HG03066 (cell line): ENCODE results near the gene TMEM225B.
"Not testable (repeated sequence)": the region's sequence is repeated elsewhere in the genome, so short reads cannot be mapped to it uniquely, and the experiment has no call there.

ENCODE experiments used
- ATAC-seq: cut with Tn5 transposase; IDR thresholded peaks from one replicate; pipeline ENCODE4 v1.9.1; 2021; ENCODE audit warnings: low read depth; ENCODE audit not compliant: unreplicated experiment

Gene TMEM225B

GRCh38 chr7:99576251-99576650, 21.8 kb upstream of the TMEM225B start:
- no peak for ATAC-seq

DNA sequence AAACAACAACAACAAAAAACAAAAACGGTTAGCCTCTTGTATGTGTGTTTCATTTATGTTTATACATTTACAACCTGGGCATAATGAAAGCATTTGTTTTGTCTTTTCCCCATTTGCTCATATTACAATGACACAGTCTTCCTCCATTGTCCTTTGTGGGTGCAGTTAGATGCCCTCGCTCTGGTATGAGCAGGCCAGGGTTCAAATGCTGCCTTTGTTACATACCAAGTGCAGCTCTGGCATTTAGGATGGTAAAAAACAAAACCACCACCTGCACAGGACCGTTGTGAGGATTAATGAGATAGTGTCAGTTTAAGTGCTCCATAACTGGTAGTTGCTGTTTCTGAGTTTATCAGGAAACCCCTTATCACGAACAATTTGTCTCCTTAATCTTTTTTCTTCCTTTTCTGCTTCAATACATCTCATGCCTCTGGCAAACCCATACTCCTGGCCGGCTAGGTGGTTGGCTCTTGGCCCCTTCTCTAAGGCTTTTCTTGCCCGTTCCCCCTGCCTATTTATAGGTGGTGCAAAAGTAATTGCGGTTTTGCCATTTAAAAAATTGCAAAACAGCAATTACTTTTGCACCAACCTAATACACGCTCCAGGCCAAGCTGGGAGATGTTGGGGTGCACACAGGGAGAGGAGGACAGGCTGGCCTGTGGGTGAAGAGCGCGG, 18.6 kb upstream of the TMEM225B start:
- ATAC-seq: no peak

GRCh38 chr7:99579956-99580777, 17.9 kb upstream of the TMEM225B start:
- ATAC-seq: no peak

- not testable (repeated sequence) for ATAC-seq
Observed at GRCh38 chr7:99580778-99581332, 17.2 kb upstream of the TMEM225B start.

GRCh38 chr7:99588868-99589267, 9.2 kb upstream of the TMEM225B start:
- no peak for ATAC-seq

DNA sequence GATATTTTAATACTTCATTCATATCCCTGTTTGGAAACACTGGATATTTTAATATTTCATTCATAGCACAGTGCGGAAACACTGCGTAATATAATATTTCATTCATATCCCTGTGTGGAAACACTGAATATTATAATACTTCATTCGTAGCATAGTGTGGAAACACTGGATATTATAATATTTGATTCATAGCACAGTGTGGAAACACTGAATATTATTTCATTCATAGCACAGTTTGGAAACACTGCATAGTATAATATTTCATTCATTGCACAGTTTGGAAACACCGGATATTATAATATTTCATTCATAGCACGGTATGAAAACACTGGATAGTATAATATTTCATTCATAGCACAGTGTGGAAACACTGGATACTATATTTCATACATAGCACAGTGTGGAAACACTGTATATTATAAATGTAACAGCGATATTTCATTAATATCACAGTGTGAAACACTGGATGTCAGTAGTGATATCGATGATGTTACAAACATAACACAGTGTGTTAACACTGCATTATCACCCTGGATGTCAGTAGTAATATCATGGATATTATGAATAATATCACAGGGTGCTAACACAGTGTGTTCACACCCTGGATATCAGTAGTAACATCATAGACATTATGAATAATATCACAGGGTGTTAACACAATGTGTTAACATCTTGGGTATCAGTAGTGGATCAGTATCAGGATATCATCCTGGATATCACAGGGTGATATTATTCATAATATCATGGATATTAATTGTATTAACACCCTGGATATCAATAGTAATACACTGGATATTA, 2.9 kb upstream of the TMEM225B start:
- ATAC-seq: no peak

GRCh38 chr7:99596408-99596955, 1.6 kb upstream of the TMEM225B start:
- ATAC-seq: no peak

- no peak for ATAC-seq
Observed at GRCh38 chr7:99599836-99600235, 1.8 kb downstream of the TMEM225B start.

DNA sequence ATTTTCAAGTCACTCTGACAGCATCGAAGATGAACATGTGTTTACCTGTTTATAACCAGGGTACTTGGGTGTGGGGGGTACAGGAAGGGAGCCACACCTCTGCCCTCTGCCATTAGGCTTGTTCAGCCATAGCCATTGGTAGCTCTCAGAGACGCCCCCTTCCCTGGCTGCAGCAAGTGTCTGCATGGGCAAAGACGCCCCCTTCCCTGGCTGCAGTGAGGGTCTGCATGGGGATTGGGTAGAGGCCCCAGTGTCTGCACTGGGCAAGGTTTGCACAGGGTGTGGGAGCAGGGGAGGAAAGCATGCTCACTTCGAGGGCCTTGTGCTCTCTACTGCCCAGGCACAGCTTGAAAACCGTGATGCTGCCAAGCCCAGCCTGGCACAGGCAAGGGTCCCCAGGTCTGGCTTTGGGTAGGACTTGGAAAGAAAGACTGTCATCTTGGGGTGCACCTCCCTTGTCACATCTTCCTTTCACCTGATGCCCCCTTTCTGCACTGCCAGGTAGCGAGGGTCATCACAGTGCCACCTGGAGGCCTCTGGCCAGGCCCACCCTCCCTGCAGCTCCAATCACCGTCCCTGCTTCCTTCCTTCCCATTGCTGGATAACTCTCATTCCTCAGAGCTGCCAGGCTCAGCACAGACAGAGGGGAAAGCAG, 3.7 kb downstream of the TMEM225B start:
- ATAC-seq: no peak

DNA sequence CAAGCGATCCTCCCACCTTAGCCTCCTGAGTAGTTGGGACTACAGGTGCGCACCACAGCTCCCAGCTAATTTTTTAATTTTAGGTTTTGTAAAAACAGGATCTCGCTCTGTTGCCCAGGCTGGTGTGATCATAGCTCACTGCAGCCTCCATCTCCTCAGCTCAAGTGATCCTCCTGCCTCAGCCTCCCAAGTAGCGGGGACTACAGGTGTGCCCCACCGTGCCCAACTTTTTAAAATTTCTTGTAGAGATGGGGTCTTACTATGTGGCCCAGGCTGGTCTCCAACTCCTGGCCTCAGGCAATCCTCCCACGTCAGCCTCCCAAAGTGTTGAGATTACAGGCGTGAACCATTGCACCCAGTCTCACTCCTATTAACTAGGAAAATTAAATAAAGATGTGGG, 7.5 kb downstream of the TMEM225B start:
- no peak for ATAC-seq

DNA sequence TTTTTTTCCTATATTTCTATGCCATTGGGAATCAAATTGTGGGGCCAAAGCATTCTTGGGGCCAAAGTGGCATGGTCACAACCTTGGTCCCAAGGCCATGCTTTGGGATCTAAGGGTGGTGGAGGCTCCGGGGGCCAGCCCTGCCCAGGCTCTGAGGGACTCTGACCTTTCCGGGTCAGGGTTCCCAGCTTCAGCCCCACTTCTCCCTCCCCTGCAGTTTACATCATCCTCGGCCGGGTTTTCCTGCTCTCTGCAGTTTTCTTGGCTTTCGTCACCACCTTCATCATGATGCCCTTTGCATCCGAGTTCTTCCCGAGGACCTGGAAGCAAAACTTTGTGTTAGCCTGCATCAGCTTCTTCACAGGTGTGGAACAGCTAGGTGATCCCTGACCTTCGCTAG, 8.5 kb downstream of the TMEM225B start:
- ATAC-seq: no peak

- no peak for ATAC-seq
Observed at GRCh38 chr7:99607548-99607947, 9.5 kb downstream of the TMEM225B start.

GRCh38 chr7:99614495-99614894, 16.4 kb downstream of the TMEM225B start:
- no peak for ATAC-seq

DNA sequence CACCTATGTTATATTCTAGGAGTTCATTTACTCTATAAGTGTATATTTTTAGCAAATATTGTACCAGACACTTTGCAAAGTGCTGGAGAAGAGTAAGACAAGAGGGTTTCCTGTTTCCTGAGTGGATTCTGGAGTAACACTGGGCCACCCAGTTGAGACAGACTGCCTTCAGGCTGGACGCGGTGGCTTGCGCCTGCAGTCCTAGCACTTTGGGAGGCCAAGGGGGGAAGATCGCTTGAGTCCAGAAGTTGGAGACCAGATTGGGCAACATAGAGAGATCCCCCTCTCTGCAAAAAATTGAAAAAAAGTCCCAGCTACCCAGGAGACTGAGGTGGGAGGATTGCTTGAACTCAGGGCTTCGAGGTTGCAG, 17.9 kb downstream of the TMEM225B start:
- ATAC-seq: no peak

GRCh38 chr7:99616359-99617191, 18.5 kb downstream of the TMEM225B start, which contains the start of gene ZSCAN25:
Gene ZSCAN25, plus strand, starts transcription at chr7:99616946. Its CDS starts 2,661 bp downstream, at chr7:99619607.
- peak; percentile 83 for ATAC-seq

GRCh38 chr7:99617192-99617781, 19.2 kb downstream of the TMEM225B start:
- no peak for ATAC-seq

DNA sequence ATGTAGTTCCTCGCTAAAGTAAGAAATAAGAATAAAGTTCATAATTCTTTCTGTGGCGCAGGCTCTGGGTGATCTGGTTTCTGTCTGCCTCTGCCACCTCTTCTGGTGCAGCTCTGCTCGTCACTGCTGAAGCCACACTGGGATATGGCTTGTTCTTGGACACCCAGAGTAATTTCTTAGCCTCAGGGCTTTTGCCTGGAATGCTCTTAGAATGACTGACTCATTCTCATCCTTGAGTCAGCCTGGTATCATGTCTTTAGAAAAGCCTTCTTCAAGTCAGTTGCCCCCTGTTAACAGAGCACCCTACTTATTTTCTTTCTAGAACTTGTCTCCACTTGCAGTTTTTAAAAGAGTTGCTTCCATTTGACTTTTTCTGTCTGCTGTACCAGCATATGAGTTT, 20.7 kb downstream of the TMEM225B start:
- ATAC-seq: no peak

- ATAC-seq: no peak
Observed at GRCh38 chr7:99619571-99620130, 21.6 kb downstream of the TMEM225B start.

- ATAC-seq: no peak
Observed at GRCh38 chr7:99621271-99621670, 23.2 kb downstream of the TMEM225B start.
